ENCODE data around the gene PPP1R14D.

The PPP1R14D gene

DNA sequence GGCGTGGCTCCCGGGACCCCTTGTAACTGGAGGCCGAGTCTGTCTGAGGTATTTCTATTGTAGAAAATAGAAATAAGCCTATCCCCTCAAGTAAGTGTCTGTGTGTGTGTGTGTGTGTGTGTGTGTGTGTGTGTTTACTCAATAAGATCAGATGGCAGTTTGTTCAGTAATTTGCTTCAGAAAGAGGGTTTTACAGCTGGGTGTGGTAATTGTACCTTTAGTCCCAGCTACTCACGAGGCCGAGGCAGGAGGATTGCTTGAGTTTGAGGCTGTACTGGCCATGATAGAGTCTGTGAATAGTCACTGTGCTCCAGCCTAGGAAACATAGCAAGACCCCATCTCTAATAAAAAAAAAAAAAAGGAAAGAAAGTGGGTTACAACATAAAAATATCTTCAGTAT lies 24.0 kb upstream of the PPP1R14D start:
- DNase-seq (ENCODE audit: low read depth): no peak

DNA sequence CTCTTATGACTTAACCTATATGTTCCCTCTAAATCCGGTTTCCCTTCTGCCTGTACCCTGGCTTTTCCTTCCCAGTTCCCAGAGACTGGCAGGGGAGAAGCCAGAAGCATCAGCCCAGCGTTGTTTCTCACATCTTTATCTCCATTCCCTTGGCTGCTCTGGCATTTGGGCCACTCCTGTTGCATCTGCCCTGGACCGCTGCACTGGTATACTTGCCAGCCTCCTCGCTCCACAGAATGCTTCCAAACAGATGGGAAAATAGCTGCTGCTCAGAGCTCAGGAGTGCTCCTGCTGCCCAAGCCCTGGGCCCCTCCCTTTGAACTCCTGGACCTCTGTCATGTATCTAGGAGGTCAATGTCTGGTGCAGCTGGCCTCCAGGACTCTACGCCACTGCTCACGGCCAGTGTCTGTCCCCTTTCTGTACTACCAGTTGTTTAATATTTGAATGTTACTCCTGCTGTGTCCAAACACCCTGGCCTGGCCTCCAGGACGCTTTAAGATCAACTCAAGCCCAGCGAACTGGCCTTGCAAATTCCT lies 22.1 kb upstream of the PPP1R14D start:
- no peak for DNase-seq (ENCODE audit: low read depth)

DNA sequence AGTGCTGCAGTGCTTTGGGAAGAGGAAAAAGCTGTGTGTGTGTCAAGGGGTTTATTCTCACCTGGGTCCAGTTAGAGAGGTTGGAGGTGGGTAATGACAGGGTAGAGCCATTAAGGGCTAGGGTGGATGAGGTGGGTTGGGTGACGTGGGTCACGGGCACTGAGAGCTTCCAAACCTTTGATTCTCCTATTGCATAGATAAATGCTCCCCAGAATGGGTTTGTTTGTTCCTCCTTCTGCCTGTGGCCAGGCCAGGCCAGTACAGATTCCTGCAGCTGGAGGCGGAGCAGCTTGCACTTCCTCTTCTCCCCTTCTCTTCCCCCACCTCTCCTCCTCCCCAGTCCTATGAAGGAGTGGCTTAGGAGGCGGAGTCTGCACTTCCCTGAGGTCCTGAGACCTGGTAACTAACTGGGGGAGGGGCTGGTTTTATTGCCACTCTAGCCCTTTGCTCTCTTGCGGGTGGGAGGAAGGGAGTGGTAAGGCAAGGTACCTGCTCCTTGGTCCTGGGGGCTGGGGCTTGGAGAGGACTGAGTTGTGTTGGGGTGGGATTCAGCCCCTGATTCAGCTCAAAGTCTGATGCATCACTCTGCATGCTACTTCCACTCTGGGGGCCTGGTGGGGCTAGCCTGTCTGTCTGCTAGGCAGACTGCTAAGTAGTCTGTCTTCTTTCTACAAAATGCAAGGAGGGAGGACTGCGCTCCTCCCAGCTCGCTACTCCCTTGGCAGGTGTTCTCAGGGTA lies 18.9 kb upstream of the PPP1R14D start:
- DNase-seq (ENCODE audit: low read depth): no peak

DNA sequence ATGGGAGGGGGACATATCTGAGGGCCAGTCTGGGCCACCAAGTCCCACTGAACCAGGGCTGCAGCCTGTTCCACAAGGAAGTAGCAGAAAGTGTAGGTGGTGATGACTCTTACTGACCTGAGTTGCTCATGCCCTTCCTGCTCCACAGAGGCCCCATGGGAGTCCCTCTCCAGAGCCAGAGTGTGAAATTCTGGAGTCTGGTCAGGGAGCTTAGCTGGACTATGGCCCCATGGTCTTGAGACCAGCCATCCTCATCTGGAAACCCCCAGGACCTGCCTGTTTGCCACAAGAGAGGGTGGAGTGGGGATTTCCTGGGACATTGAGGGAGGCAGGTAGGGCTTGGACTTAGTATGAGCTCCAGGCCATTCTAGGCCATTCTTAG lies 18.3 kb upstream of the PPP1R14D start:
- no peak for DNase-seq (ENCODE audit: low read depth)

DNA sequence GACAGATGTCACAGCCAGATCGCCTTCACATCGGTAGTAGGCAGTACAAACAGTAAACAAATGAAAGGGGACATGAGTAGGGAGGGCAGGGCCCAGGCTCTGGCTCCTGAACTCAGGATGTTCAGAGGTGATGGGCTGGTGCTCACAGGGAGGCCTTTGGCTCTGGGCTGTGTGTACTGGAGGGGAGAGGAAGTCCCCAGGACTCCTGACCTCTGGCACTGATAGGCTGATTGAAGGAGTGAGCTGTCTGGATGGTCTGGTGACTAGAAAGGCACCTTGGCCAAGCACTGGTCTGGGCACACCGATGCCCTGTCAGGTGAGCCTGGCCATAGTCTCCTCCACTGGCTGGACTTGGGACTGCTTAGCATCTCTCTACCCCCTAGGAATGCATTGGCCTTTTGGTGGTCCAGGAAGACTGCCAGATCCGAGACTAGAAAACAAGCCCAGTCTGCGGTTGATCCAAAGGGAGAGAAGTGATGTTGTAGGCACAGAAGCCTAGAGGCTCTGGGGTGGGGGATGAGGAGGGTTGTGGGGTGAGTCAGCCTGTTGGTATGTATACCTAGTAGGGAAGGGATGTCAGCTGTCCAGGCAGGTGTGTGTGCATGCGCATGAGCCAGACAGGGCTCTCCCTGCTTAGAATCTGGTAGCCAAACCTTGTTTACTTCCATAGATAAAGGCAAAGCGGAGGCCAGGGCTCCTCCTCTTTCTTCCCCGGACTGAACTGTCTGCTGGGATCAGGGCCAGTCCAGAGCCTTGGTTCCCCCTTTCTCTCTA lies 17.2 kb upstream of the PPP1R14D start:
- DNase-seq (ENCODE audit: low read depth): no peak

DNA sequence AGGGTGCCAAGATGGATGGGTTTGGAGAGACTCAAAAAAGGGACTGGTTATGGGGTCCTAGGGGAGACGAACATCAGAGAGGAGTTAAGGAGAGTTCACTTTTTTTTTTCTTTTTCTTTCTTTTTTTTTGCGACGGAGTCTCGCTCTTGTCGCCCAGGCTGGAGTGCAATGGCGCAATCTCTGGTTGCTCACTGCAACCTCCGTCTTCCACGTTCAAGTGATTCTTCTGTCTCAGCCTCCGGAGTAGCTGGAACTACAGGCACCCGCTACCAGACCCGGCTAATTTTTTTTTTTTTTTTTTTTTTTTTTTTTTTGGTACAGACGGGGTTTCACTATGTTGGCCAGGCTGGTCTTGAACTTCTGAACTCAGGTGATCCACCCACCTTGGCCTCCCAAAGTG lies 16.5 kb upstream of the PPP1R14D start:
- no peak for DNase-seq (ENCODE audit: low read depth)

DNA sequence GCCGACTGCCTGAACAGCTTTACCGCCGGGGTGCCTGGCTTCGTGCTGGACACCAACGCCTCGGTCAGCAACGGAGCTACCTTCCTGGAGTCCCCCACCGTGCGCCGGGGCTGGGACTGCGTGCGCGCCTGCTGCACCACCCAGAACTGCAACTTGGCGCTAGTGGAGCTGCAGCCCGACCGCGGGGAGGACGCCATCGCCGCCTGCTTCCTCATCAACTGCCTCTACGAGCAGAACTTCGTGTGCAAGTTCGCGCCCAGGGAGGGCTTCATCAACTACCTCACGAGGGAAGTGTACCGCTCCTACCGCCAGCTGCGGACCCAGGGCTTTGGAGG lies 16.2 kb upstream of the PPP1R14D start:
- no peak for DNase-seq (ENCODE audit: low read depth)

DNA sequence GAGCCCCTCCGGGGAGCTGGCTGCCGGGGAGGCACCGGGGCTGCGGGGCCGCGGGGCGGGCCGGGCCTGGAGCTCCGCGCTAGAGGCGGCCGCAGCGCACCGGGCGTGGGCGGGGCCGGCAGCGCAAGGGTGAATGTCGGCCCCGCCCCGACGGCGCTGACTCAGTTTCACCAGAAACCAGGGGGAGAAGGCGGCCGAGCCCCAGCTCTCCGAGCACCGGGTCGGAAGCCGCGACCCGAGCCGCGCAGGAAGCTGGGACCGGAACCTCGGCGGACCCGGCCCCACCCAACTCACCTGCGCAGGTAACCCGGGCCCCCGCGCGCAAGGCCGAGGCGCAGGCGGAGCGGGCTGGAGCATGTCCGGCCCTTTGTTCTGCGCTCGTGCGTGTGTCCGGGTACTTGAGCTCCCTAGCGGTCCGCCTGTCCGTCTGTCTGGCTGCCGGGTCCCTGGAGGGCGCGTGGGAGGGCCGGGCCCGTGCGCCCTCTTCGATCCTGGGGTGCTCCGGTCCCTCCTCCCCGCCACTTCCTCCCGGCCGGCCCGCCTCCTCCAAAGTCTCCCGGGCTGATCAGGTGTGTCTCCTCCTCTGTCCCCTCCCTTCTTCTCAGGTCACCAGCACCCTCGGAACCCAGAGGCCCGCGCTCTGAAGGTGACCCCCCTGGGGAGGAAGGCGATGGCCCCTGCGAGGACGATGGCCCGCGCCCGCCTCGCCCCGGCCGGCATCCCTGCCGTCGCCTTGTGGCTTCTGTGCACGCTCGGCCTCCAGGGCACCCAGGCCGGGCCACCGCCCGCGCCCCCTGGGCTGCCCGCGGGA lies 15.6 kb upstream of the PPP1R14D start, which contains the start of gene SPINT1:
SPINT1 (plus strand) TSS at position 164 of the 811 bp plus-strand sequence; CDS start at position 671, 507 bp downstream.
- peak; percentile 82 for DNase-seq (ENCODE audit: low read depth)

DNA sequence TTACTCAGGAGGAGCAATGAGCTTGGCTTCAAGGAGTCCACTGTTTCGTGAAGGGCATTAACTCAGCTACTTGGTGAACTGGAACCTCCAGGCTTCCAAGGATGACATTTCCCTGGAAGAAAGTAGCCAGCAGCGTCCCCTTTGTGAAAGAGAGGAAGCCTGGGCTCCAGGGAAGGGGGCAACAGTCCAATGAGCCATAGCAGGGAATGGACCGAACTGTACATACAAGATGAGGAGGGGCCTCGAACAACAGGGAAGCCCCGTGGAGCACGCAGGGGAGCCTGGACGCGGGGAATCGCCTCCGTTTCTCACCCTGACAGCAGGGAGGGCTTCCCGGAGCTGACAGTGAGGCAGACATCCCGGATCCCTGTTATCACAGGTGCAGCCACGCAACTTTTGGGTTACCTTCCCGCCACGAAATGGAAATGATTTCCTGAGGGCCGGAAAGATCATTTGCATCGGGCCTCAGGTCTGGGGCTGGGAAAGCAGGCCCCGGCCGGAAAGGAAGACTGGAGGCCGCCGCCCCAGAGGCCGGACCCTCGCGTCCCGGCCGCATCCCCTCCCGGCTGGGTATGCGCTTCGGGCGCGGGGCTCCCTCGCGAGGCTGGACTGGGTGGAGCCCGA lies 14.9 kb upstream of the PPP1R14D start:
- no peak for DNase-seq (ENCODE audit: low read depth)

DNA sequence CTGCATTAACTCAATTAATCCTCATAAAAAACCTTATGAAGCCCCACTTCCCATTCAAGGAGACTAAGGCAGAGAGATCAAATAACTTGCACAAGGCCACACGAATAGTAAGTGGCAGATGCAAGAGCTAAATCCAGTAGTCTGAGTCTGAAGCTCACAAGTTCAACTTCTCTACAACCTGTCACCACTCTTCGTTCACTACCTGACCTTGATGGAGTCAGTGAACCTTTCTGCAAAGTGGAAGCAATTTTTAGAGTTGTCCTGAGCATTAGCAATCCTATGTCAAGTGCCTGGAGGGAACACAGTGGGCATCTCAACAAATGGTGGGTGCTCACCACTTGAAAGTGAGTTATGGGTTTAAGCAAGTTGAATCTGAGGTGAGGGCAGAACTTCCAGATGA lies 13.2 kb upstream of the PPP1R14D start:
- no peak for DNase-seq (ENCODE audit: low read depth)

DNA sequence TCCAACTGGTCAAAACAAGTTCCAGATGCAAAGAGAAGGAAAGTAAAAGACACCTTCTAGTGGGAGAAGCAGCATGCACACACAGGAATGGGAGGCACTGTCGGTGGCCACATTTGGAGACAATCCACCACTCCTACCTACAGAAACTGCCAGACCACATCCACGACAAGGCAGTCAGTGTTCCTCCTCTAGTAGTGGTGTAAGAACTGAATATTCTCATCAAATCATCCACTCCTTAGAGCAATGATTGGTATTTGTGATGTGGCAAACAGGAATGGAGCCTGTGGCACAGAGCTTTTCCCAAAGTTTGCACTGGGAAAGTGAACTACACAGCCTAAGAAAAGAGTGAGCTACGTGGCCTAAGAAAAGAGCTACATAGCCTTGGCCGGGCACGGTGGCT lies 10.2 kb upstream of the PPP1R14D start:
- DNase-seq (ENCODE audit: low read depth): no peak

DNA sequence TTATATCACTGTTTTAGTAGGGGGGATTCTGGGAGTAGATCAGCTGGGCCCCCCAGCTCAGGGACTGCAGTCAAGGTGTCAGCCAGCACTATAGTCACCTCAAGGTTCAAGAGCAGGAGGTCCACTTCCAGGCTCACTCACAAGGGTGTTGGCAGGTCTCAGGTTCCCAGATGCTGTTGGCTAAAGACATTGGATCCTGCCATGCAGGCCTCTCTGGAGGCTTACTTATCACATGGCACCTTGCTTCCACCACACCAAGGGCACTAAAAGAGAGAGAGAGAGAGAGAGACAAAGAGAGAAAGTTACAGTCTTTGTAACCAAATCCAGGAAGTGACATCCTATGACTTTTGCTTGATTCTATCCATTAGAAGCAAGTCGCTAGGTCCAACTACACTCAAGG lies 7.5 kb upstream of the PPP1R14D start:
- no peak for DNase-seq (ENCODE audit: low read depth)

DNA sequence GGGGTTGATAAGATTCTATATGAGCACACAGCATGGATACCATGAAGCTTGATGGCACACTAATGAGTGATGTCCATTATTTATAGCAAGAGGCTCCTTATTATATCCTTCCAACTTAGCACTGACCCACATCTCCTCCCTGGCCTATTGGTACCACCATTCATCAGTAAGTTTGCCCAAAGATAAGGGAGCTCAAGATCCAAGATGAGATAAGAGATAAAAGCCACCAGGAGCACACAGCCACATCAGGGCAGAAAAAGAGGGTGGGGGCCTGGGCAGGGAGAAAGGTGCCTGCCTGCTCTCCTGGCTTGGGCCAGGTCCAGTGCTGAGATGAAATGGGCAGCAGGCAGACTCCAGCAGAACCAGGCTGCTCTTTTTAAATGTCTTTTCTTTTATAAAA lies 4.4 kb upstream of the PPP1R14D start:
- DNase-seq (ENCODE audit: low read depth): no peak

DNA sequence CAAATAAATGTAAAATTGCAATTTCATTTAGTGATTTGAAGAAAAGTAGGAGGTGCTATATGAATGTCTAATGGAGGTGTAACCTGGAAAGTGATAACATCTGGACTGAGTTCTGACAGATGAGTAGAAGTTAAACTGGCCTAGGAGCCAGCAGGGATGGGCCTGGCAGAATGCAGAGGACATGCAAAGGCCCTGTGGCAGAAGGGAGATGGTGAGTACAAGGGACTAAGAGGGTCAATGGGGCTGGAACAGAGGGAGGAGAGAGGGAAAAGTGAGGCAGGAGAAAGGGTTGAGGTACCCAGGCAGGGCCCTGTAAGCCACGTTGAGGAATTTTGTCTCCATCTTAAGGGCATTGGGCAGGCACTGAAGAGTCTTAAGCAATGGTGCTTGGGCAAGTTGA lies 3.4 kb upstream of the PPP1R14D start:
- DNase-seq (ENCODE audit: low read depth): no peak

DNA sequence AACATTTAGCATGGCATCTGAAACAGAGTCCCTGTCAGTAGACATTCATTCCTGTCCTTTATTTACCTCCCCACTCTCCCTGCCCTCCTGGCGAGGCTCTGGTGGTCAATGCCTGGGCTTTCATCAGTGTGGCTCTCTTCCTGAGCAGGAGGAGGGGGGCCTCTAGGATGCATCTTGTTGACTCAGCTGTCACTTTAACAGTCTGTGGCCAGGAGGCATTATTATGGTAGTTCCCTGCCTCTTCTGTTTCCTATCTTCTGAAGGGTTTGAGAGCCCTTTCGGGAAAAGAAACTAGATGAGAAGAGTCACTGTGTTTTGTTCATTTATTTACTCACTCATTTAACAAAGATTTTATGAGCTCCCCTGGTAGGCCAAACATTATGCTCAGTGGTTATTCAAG lies 2.4 kb upstream of the PPP1R14D start:
- DNase-seq (ENCODE audit: low read depth): no peak

DNA sequence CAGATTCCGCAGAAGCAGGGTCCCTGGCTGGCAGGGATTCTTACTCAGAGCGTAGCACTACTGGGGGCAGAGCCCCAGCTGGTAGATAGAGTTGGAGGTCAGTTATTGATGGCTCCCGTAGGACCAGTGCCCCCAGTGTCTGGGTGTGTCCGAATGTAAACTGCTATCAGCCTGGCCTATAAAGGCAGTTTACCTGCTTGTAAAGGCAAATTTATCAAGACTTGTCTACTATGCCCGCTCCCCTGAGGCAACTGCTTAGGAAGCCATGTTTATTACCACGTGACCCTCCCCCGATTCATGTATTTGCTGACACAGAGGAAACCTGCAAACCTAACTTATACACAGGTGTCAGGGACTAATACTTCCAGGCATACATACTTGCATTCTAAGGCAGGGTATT lies 607 bp upstream of the PPP1R14D start:
- no peak for DNase-seq (ENCODE audit: low read depth)

DNA sequence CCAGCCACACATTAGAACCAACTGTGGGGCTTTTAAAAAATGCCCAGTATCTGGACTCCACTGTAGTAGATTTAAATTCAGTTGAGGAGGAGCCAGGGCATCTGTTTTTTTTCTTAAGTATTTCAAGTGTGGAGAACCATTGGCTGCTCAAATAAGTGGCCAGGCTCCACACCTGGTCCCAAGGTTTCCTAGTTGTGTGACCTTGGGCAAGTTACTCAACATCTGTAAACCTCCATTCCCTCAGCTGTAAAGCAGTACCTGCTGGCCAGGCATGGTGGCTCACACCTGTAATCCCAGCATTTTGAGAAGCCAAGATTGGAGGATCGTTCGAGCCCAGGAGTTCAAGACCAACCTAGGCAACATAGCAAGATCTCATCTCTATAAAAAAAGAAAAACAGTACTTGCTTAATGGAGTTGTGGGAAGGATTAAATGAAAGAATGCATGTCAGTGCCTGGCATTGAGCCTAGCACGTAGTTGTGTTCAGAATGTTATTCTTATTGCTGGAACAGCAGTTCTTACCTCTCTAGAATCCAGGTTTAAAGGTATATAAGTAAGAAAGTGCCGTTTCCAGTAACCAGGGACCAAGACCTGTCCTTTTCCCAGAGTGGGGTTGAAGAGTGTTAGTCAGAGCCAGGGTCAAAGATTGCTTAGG lies 2.0 kb downstream of the PPP1R14D start:
- no peak for DNase-seq (ENCODE audit: low read depth)

DNA sequence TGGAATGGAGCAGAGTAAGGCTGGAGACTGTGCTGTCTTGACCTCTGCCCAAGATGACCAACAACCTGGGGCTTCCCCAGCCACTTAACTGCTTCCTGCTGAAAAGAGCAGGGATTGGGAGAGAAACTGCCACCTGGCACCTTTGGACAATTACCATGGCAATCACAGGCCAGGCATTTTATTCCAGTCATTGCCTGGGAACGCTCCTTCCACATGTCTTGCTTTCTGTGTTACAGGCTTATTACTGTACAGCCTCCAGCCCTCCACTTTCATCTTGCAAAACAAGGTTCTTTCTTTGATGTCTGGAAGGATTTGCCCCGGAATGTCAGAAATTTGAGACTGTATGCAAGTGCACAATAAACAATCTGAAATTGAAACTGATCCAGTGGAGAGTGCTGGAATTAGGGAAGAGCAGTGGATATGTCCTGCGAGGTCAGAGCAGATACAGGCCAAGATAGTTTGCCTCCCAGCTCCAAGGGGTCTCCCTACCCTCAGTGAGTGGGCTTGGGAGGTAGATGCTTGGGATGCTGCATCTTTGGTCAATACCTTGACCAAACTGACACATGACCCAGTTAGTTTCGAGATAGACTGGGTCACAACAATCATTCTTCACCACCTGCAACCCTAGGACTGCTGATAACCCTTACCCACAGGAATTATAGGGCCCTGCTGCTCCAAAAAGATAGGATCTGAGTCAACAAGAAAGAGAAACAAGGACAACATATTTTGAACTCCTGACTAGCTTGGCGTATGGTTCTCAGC lies 2.7 kb downstream of the PPP1R14D start:
- no peak for DNase-seq (ENCODE audit: low read depth)

DNA sequence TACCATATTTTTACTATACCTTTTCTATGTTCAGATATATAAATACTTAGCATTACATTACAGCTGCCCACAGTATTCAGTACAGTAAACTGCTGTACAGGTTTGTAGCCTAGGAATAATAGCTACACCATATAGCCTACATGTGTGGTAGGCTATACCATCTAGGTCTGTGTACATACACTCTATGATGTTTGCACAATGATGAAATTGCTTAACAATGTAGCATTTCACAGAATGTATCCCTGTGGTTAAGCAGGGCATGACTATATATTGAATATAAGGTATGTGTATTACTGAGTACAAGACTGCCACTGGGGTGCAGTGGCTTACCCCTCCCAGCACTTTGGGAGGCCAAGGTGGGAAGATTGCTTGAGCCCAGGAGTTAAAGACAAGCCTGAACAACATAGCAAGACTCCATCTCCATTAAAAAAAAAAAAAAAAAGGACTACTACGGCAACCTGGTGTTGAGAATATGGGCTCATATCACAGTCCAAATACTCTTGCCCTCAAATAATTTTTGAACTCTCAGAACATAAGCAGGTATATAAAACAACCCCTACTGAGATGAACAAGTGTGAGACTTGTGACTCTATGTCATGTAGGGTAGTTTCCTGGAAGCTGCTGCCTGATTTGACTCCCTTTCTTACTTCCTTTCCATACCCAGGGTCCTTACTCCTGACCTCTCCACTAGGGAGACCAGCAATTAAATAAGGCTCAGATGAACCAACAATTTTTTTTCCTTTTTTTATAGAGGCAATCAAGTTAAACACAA lies 4.8 kb downstream of the PPP1R14D start:
- no peak for DNase-seq (ENCODE audit: low read depth)

DNA sequence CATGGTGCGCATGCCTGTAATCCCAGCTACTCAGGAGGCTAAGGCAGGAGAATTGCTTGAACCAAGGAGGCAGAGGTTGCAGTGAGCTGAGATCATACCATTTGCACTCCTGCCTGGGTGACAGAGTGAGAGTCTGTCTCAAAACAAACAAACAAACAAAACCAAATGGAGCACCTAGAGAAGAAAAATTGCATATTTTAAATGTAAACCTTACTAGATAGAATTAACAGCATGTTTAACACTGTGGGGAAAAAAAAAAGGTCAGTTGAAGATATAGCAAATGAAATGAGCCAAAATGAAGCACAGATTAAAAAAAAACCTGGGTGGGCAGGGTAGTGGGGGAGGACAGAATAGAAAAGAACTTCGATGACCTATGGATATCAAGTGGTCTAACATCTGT lies 7.3 kb downstream of the PPP1R14D start:
- DNase-seq (ENCODE audit: low read depth): no peak

All from stimulated activated CD4-positive, alpha-beta T cell treated with anti-CD3 and anti-CD28 coated beads, Interleukin-2, amount 100 ng/mL, for 4 hours (primary cell).